Measurements from ENCODE around the gene ISLR2. TPM values are rescaled to one million over a fixed set of nuclear protein-coding genes. Genes with fewer than 3 reads are reported as not detected.

The ISLR2 gene
- total and polyA plus RNA-seq, 12 donors: 1.2 to 8.7 (median 2.5) TPM

DNA sequence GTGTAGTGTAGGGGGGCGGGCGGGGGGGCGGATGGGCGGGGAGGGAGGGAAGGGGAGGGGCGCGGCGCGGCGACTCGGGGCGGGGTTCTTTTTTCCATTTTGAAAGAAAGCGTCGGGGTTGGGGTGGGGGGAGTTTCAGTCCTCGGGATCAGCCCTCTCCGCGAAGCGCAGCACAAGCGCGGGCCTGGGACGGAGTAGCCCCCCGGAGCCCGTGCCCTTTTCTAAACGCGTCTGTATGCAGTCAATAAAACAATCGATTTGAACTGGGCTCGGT, 6.1 kb downstream of the ISLR2 start:
- H3K9me3 ChIP-seq: peaks cover 0 to 4% (median 0%) of the 10 kb centered on the region in 11 donors
- H3K27me3 ChIP-seq: peaks cover 0 to 82% (median 41%) of the 10 kb centered on the region in 7 donors
- H3K4me1 ChIP-seq: peaks cover 10 to 52% (median 41%) of the 10 kb centered on the region in 9 donors
- peak; percentile 42 to 58 for DNase-seq
- 2 to 4% methylated on average over 22 of the region's 26 CpGs for WGBS, 2 donors
- H3K27ac ChIP-seq: peak overlapping the region; percentile 55 to 91 (median 85)
- peak in 1 of 8 donors; percentile 18 for ATAC-seq
- TF ChIP-seq, protein P1, sequence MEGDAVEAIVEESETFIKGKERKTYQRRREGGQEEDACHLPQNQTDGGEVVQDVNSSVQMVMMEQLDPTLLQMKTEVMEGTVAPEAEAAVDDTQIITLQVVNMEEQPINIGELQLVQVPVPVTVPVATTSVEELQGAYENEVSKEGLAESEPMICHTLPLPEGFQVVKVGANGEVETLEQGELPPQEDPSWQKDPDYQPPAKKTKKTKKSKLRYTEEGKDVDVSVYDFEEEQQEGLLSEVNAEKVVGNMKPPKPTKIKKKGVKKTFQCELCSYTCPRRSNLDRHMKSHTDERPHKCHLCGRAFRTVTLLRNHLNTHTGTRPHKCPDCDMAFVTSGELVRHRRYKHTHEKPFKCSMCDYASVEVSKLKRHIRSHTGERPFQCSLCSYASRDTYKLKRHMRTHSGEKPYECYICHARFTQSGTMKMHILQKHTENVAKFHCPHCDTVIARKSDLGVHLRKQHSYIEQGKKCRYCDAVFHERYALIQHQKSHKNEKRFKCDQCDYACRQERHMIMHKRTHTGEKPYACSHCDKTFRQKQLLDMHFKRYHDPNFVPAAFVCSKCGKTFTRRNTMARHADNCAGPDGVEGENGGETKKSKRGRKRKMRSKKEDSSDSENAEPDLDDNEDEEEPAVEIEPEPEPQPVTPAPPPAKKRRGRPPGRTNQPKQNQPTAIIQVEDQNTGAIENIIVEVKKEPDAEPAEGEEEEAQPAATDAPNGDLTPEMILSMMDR (IDR thresholded peaks at IDR 0.05): no peak
- intact Hi-C loops (cut with DNase I): loop anchor here in 5 of 10 donors (1.0 to 10.0 kb wide), 6 partner anchors 36 to 108 kb away; partner anchors contain the start of gene ISLR (in 2 of the 5)
- H3K36me3 ChIP-seq: peaks cover 0 to 14% (median 0%) of the 10 kb centered on the region in 9 donors
- H3K4me3 ChIP-seq: peak overlapping the region; percentile 35 to 63 (median 54)

DNA sequence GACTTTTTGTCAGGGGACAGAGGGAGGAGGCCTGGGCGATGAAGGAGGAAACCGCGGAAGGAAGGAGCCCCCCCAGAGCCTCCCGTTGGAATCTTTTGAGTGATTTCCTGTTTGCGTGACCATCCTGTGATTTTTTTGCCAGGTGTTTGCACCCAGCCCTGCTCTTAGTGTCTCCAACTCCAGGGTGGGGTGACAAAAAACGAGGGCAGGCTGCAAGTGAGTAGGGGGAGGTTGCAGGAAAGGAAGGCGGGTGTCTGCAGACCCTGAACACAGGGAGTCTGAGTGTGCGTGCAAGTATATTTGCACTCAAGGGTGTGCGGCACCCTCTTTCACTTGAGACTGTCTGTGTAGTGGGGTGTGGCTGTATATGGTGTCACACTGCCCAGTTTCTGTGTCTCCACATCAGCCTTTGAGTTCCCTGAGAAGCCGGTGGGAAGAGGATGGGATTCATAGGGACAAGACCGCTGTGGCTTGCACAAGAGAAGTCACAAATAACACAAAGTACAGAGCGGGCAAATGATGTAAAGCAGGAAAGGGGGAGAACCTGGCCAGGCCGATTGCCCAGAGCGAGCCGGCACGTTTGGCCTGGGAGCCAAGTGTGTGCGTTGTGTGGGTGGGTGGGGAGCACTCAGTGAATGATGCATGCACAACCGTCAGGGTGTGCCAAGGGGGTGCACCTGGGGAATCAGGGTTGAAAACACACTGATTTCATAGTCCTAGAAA, 6.6 kb downstream of the ISLR2 start:
- Histone ChIP-seq H3K36me3 (peaks cover 0 to 14% (median 0%) of the 10 kb centered on the region in 9 donors), H3K9me3 (peaks cover 0 to 4% (median 0%) of the 10 kb centered on the region in 11 donors), H3K4me1 (peaks cover 10 to 51% (median 41%) of the 10 kb centered on the region in 9 donors), H3K27ac (peak overlapping the region; percentile 55 to 91 (median 85)), H3K27me3 (peaks cover 0 to 77% (median 36%) of the 10 kb centered on the region in 7 donors), H3K4me3 (peak overlapping the region in 9 of 10 donors; percentile 35 to 63 (median 54))
- peak; percentile 5 to 43 (median 24) for ATAC-seq
- DNase-seq: peak in 1 of 2 donors; percentile 20
- WGBS, 2 donors: 26 to 36% methylated on average over 18 of the region's 18 CpGs
- intact Hi-C loops (cut with DNase I): loop anchor here in 5 of 10 donors (1.0 to 10.0 kb wide), 6 partner anchors 35 to 108 kb away; partner anchors contain the start of gene ISLR (in 2 of the 5)
- TF ChIP-seq, protein P1 (IDR thresholded peaks at IDR 0.05): no peak

DNA sequence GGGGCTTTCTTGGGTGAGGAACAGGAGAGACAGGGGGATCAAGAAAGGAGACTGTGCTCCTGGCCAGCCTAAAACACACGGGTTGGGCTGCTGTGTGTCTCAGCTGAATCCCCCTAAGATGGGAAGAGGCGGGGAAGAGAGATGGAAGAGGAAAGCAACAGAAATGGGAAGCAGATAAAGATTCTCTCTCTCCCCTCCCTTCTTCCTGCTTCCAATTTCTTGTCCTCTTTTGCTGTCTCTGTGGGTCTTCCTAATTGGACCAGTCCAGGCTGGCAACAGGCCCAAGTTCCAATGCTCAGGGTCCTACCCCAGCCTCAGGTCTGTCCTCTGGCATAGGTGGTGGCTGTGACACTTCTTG, 7.1 kb downstream of the ISLR2 start:
- DNase-seq (peak in 1 of 2 donors; percentile 13), ATAC-seq (no peak)
- WGBS, 2 donors: 44 to 62% methylated on average over 2 of the region's 2 CpGs
- peaks cover 10 to 46% (median 38%) of the 10 kb centered on the region in 9 donors for H3K4me1 ChIP-seq
- H3K4me3 ChIP-seq: peak overlapping the region in 2 of 10 donors; percentile 58
- intact Hi-C loops (cut with DNase I): loop anchor here in 4 of 10 donors (1.0 to 10.0 kb wide), 6 partner anchors 35 to 107 kb away; partner anchors contain the start of gene ISLR (in 2 of the 4)
- peaks cover 0 to 4% (median 0%) of the 10 kb centered on the region in 11 donors for H3K9me3 ChIP-seq
- peaks cover 0 to 13% (median 0%) of the 10 kb centered on the region in 9 donors for H3K36me3 ChIP-seq
- peaks cover 0 to 72% (median 31%) of the 10 kb centered on the region in 7 donors for H3K27me3 ChIP-seq
- peak overlapping the region in 7 of 10 donors; percentile 77 to 91 (median 86) for H3K27ac ChIP-seq
- TF ChIP-seq, protein P1 (IDR thresholded peaks at IDR 0.05): no peak

DNA sequence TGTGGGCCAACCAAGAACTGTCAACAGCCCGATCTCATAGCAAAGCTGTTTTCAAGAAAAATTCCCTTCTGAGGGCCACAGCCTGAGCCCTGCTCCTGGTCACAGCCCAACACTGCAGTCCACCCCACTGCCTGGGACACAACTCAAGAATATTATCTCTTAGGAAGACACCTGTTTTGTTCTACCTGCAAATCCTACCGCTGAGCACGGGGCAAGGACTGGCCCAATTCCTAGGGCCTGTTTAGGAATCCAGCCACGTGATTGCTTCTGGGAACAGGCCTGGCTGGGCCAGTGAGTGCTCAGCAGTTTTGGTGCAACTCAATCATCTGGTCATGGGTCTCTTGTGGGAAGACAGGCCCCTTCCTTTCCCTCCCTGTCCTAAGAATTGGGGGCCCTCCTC, 8.3 kb downstream of the ISLR2 start:
- H3K36me3 ChIP-seq: peaks cover 0 to 2% (median 0%) of the 10 kb centered on the region in 9 donors
- H3K4me1 ChIP-seq: peaks cover 10 to 35% (median 34%) of the 10 kb centered on the region in 9 donors
- intact Hi-C loops (cut with DNase I): loop anchor here in 4 of 10 donors (5.0 to 10.0 kb wide), 4 partner anchors 34 to 106 kb away; partner anchors contain the start of gene ISLR (in 1 of the 4)
- no peak for DNase-seq
- peak overlapping the region in 1 of 10 donors; percentile 11 for H3K27ac ChIP-seq
- H3K27me3 ChIP-seq: peaks cover 0 to 60% (median 19%) of the 10 kb centered on the region in 7 donors
- ATAC-seq: no peak
- H3K4me3 ChIP-seq: no peak overlapping the region
- TF ChIP-seq, protein P1 (IDR thresholded peaks at IDR 0.05): no peak
- 83% methylated on average over 4 of the region's 4 CpGs for WGBS, 2 donors
- peaks cover 0 to 4% (median 0%) of the 10 kb centered on the region in 11 donors for H3K9me3 ChIP-seq

All from heart right ventricle (tissue), 16 donors.